ENCODE measurements around the gene POU3F2.

POU3F2 gene

DNA sequence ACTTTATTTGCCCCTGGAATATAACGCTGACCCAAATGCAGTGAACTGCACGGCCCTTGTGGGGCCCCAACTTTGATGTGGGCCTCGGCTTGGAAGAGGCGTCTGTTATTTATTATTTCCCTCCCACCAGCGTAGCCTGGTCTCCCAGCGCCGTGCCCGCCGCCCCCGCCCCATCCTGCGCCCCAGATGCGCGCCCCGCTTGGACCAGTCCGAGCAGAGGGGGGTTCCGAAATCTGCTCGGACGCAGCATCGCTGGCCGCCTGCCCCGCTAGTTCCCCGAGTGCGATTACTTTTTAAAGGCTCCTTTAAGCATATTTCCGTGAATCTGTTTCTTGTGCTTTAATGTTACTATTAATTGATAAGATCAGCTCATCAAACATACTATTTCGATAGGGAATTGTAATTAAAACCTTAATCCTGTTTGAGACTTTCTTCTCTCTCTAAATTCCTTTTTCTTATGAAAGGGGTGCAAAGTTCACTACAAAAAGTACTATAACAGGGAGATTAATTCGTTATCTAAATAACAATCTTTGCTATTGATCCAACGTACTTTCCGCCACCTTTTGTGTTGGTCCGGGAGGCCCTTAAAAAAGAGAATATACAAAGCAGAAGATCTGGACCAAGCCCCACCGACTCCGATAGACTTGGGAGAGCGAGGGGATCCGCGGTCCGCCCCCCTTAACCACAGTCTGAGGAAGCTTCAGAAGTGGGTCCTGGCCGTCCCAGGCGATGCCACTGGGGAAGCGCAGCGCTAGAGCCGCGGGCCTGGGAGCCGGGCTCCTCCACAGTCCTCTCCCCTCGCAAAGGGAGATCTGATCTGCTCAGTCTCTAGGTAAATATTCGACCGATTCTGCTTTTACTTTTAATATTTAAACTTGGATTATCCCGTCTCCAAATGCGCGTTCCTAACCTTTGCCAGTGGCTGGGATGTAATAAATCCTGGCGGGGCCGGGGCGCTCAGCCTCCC lies 10.2 kb downstream of the POU3F2 start:
- no peak for DNase-seq (ENCODE audit: low read depth)

DNA sequence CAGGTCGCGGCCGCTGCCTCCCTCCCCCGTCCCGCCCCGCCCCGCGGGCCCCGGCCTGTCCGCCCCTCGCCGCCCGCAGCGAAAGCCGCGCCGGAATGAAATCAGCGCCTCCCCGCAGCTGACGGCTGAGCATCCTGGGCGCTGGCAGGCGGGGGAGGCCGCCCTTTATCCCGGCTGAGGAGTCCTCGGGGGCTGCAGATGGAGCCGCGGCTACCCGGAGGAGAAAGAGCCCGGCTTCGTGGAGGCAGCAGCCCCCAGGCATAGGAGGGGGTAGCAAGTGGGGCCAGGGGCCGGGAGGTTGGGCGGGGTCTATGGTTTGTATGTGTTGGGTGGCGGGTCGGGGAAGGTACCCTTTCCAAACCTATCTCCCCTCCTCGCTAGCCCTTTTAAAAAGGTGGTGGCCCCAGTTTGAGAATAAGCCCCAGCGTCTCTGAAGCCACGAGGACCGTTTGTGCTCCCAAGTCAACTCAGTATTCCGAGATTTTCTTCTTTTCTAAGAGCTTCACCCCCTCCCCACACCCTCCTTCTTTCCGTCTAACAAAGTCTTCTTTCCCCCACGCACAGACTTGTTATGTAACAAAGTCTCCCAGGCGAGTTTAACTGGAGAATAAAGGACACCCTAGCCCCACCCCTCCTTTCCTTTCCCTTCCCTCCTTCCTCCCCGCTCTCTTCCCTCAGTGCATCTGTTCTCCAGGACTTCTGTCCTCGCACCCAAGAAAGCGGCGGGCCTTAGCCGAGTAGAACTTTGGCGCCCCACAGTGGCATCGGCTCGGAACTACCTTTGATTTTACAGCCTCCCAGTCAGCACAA lies 11.0 kb downstream of the POU3F2 start:
- peak; percentile 47 for DNase-seq (ENCODE audit: low read depth)

DNA sequence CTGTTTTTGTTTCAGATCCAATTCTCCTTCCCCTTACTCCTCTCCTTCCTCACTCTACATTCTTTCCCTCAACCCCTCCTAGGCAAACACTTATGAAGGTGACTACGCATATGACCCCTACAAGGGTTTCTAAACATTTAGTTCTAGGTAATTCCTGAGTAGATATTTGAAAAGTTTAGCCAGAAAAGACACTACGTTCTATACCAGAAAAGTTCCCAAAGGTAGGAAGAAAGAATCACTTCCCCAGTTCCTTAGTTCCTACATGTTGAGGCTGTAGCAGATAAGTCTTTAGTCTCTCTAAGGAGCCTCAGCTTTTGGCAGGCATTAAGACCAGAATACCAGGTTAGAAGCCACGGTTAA lies 11.6 kb downstream of the POU3F2 start:
- DNase-seq (ENCODE audit: low read depth): no peak

DNA sequence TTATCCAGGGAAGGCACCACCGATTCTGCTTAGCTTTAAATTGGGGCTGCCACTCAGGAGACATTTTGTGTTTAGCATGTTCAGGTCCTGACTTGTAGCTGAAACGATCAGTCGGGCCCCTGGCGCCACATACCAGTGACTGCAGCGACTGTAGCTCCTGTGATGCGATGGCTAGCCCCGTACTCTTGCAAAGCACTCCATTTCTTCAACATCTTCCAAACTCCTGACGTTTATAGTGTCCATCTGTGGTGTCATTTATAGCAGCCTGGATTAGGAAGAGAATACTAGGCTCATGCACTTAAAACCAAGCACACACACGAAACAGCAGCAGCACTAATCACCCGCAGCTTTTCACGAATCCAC lies 13.0 kb downstream of the POU3F2 start:
- no peak for DNase-seq (ENCODE audit: low read depth)

DNA sequence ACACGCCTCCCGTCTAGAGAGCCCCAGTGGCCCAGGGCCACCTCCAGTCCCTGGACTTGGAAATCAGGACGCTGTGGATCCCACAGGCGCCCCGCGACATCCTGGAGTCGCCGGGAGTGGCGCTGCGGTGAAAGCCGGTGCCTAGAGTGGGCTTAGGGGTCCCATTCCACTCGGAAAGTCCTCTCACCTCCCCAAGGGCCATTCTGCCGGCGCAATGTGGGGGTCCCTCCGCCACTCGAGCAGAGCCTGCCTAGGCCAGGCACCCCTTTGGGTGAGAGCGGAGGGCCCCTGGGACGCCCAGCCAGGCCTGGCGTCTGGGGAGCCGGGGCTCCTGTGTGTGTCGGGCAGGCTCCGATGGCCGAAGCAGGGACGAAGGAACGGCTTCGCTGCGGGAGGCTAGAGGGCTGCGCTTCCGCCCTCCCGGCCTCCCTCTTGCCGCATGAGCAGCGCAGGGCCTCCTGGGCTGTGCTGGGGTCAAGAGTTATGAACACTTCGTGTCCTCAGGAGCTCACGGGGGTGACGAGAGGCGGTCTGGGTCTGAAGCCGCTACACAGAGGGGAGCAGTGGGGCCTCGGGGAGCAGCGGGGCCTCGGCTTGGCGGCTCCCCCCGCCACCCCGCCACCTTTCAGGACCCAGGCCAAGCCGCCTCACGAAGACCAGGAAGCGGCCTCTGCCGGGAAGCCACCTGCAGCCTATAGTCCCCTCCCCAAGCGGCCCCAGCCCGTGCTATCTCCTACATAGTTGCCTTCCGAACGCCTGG lies 13.6 kb downstream of the POU3F2 start:
- no peak for DNase-seq (ENCODE audit: low read depth)

DNA sequence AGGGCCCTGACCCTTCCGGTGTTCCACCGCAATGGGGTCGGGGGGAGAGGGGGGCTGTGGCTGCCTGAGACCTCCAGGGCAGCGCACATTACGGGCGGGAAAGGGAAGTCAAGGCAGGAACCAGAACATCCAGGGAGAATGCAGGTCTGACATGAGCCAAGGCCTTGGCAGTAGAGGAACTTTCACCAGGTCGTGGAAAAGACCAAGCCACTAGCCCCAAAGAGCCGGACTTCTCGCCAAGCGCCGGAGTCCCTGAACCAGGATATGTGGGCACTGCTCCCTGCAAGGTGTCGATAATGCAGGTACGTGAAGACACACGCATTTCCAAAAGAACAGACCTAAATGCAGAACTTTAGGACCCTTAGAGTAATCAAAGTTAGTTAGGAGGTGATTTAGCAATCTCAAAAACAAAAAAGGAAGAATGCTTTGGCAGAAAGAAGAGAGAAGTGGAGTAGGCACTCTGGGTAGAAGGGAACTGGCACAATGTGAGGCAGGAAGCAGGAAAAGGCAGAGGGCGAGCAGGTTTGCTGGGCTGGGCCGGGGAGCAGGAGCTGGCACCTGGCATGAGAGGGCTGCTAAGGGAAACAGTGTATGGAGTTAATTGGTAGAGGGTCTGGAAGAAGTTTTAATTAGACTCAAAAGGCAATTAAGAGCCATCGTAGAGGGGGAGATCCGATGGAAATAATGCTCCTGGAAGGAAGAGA lies 14.3 kb downstream of the POU3F2 start:
- no peak for DNase-seq (ENCODE audit: low read depth)

DNA sequence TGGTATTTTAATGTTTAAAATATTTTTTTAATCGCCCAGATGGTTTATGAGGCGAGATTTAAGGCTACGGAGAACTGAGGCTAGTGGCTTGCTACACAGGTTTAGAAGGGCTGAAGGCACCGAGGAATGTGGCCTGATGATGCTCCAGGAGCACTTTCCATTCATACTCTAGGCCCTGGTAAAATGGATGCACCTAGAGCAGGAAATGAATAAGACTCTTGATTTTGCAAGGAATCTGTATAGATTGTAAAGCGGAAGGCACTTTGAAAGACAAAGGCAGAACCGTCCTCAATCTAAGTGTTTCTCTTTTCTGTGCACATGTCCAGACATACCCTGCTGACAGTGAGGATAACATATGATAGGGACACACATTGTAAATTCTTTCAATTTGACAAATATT lies 30.1 kb downstream of the POU3F2 start:
- DNase-seq (ENCODE audit: low read depth): no peak

DNA sequence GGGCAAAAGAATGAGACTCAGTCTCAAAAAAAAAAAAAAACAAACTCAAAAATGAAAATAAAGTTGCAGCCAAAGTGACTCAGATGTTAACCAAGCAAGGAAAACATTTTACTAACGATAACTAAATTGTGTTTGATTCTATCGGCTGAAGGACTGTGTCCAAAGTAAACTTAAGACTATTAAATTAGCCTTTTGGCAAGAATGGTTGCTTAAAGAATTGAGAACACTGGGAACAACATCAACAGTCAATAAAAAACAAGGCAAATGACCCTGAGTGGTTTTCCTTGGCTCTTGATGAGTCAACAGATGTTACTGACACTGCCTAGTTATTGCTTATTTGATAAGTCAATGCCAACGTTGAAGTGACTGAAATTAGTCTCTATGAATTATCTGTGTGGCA lies 36.7 kb downstream of the POU3F2 start:
- DNase-seq (ENCODE audit: low read depth): no peak

DNA sequence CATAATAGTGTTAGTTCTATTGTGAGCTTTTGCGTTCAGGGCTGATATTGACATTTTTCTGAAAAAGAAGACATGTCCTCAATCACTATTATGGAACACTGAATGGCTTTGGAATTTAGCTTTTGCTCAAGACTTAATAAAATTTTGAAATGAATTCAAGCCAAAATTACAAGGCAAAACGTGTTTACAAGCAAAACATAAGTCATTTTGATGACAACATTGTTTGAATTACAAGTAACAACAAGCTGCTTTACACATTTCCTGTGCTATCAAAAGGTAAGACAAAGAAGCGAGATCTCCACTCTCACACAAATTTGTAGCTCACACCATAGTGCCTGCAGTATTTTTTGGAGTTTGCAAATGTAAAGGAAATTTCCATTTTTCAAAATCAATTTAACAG lies 37.4 kb downstream of the POU3F2 start:
- DNase-seq (ENCODE audit: low read depth): no peak

DNA sequence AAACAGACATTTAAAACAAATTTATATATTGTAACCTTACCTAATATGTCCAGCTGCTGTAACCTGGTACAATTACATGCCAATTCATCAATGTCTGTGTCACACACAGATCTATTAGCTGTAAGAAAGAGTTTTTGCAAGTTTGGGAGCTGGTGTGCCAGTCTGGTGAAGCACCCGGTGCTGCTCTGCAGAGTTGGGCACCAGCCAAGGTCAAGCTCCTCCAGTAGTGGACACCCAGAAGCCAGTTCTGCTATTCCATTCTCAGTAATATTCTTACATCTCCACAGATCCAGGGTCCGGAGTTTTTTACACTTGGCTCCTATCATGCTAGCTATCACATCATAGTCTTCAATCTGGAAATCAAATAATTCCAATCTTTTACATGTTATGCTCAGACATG lies 41.0 kb downstream of the POU3F2 start:
- no peak for DNase-seq (ENCODE audit: low read depth)

DNA sequence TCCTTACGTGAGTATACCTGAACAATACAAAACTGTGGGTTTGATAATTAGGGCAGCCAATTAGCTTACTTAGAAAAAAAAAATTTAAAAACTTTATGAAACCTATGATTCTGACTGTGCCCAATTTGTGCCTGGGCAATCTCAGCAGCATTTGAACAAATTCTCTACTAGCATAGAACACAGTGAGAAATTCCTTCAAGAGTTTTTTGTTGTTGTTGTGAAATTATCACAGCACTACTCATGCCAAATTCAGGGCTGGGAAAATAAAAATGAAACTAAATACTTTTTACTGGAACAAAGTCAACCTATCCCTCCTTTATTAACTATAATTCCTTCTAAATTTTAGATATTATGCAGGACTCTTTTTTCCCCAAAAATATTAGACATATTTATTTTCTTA lies 42.9 kb downstream of the POU3F2 start:
- DNase-seq (ENCODE audit: low read depth): no peak

DNA sequence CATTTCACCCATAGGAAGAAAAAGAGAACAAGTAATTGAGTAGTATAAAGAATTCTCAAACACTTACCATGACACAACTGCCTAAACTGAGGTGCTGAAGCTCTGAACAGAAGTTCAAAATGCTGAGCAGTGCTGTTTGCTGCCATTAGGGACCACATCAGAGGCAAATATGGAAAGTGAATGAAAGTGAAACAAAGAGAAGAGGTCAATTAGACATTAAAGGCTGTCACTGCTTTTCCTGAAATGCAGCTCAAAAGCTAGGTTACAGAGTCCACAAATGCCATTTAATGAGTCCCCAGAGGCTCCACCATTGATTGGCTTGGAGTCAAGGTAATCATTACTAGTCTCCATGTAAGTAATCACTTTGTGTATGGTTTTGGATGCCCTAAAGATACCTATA lies 46.1 kb downstream of the POU3F2 start:
- DNase-seq (ENCODE audit: low read depth): no peak

DNA sequence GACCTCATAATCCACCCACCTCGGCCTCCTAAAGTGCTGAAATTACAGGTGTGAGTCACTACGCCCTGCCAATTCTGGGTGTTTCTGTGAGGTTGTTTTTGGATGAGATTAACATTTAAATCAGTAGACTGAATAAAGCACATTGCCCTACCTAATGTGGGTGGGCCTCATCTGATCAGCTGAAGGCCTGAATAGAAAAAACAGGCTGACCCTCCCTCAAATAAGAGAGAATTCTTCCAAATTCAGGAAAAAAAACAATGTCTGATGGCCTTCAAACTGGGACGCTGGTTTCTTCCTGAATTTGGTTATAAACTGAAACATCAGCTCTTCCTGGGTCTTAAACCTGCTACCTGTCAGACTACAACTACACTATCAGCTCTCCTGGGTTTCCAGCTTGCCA lies 51.0 kb downstream of the POU3F2 start:
- DNase-seq (ENCODE audit: low read depth): no peak

DNA sequence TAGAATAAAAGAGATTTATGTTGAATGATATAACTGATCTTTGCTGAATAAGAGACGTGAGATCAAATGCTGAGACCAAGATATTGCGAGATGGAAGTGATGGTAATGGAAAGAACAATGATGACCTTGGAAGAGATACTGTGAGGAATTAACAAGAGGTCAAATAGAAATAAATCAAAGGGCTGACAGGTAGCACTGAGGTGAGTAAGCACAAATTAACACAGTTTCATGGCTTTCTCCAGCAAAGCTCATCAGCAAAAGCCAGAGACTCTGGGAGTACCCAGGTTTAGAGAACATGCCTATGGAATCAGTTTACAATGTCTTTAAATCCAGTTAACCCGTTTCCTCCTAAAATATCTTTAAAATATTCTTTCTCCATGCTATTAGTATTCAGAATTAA lies 53.3 kb downstream of the POU3F2 start:
- DNase-seq (ENCODE audit: low read depth): no peak
